Upper lobe of right lung (tissue), 1 donor: ENCODE measurements around the gene ZFYVE9. TPM values are rescaled to one million over a fixed set of nuclear protein-coding genes. Genes with fewer than 3 reads are reported as not detected.

Source experiments
- ATAC-seq: fragments of 200-7000 bp; cut with Tn5 transposase; one replicate; pipeline ENCODE4 v1.9.1; 2020; ENCODE audit warnings: mild to moderate bottlenecking, moderate library complexity
- DNase-seq: peaks from one replicate; pipeline ENCODE4 v3.0.0-alpha.2; 2020
- H3K27ac ChIP-seq: fragments of 200-600 bp; one replicate; pipeline ENCODE4 v1.8.0; 2022
- H3K27me3 ChIP-seq: fragments of 200-600 bp; one replicate; pipeline ENCODE4 v1.8.0; 2022; ENCODE audit warnings: mild to moderate bottlenecking
- H3K36me3 ChIP-seq: fragments of 200-600 bp; one replicate; pipeline ENCODE4 v1.8.0; 2022
- H3K4me1 ChIP-seq: fragments of 200-600 bp; one replicate; pipeline ENCODE4 v1.8.0; 2022
- H3K4me3 ChIP-seq: fragments of 200-600 bp; one replicate; pipeline ENCODE4 v1.8.0; 2022; ENCODE audit warnings: mild to moderate bottlenecking
- H3K9me3 ChIP-seq: fragments of 200-600 bp; one replicate; pipeline ENCODE4 v1.8.0; 2022
- intact Hi-C: fragments of 100-400 bp; cut with DNase I; formaldehyde crosslinking; loops from one replicate; pipeline ENCODE4 v1.11.0; 2022
- total RNA-seq: library from RNA; stranded (reverse); fragmentation: NEBNext Ultra II Directional; extraction: Animal tissue kit (Norgen Biotek cat#: 25700); gene quantifications from one replicate; pipeline ENCODE4 v1.2.1, GENCODE V29; 2021
- TF ChIP-seq, protein P1 (sequence below): fragments of 200-600 bp; IDR thresholded peaks from one replicate; pipeline ENCODE4 v1.8.0; 2022; ENCODE audit warnings: antibody characterized with exemption
- donor health status: DM: no; HTN: yes; CAD: no; lungs with severe emphysema.

The ZFYVE9 gene
- total RNA-seq, 1 donor from 2014 or later, result 23.9 TPM

DNA sequence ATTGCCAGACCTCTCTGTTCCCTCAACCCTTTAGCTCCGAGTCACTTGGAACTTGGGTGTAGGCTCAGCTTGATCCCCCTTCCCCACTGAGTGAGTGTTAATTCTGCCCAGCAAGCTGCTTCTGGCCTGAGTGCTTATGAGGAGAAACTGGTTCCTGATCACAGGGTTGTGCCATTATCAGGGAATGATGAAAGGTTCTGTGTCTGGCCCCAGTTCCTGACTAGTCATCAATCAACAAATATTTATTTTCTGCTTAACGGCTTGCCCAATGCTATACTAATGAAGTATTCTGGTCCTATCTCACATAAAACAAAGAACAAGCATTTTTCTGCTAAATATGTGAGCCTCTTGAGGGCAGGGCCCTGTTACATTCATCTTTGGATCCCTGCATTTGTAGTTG lies 203.4 kb downstream of the ZFYVE9 start:
- DNase-seq (no peak), ATAC-seq (no peak)
- Histone ChIP-seq H3K27me3 (no peaks in the 10 kb centered on the region), H3K4me3 (no peak overlapping the region), H3K36me3 (peaks cover 13% of the 10 kb centered on the region), H3K4me1 (no peaks in the 10 kb centered on the region), H3K27ac (no peak overlapping the region), H3K9me3 (no peaks in the 10 kb centered on the region)
- TF ChIP-seq, protein P1, sequence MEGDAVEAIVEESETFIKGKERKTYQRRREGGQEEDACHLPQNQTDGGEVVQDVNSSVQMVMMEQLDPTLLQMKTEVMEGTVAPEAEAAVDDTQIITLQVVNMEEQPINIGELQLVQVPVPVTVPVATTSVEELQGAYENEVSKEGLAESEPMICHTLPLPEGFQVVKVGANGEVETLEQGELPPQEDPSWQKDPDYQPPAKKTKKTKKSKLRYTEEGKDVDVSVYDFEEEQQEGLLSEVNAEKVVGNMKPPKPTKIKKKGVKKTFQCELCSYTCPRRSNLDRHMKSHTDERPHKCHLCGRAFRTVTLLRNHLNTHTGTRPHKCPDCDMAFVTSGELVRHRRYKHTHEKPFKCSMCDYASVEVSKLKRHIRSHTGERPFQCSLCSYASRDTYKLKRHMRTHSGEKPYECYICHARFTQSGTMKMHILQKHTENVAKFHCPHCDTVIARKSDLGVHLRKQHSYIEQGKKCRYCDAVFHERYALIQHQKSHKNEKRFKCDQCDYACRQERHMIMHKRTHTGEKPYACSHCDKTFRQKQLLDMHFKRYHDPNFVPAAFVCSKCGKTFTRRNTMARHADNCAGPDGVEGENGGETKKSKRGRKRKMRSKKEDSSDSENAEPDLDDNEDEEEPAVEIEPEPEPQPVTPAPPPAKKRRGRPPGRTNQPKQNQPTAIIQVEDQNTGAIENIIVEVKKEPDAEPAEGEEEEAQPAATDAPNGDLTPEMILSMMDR, result no peak
- intact Hi-C loops, result no loop called here

DNA sequence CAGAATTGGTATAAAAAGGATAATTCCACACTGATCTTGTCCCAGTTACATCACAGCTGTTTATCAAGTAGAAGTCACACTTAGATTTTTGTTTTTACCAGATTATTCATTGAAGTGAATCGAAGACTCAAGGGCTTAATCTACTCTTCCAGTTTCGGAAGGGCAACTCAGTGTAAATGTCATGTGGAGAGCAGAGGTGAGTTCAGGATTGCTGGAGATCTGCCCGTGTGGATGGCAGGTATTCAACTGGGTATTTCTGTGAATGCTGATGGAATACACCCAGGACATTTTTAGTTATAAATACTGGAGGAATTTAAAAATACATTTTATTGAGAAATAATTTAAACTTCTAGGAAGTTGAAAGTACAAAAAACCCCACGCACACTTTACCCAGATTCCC lies 204.8 kb downstream of the ZFYVE9 start:
- Histone ChIP-seq H3K27ac (no peak overlapping the region), H3K9me3 (no peaks in the 10 kb centered on the region), H3K36me3 (peaks cover 24% of the 10 kb centered on the region), H3K4me1 (no peaks in the 10 kb centered on the region), H3K27me3 (no peaks in the 10 kb centered on the region), H3K4me3 (no peak overlapping the region)
- intact Hi-C loops, result no loop called here
- ATAC-seq, result no peak
- DNase-seq, result no peak
- TF ChIP-seq, protein P1, result no peak

DNA sequence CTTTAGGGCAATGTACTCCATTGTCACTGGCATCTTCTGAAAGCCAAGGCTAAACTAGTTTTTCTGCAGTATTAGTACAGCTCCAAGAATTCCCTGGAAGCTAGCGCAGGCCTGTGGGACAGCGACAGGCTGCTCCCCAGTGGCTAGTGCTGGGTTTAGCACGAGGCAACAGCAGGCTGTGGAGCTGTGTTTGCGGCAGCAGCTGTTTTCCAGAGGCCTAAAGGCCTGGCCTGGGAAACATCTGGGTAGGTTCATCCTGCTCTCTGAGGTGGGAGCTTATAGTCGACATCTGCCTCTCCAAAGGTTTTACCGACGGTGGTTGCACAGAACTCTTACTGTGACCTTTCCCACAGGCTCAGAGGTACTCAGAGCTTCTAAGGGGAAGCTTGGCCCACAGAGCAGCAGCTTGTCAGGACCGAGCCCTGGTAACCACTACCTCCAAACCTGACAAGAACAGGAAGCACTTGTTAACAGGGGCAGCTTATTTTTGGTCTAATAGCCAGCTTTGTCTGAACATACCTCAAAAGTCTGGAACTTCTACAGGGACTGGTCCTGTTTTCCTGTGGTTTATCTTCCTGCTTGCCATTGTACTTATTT lies 206.9 kb downstream of the ZFYVE9 start:
- peak; percentile 50 for ATAC-seq
- peak; percentile 44 for DNase-seq
- H3K9me3 ChIP-seq, result no peaks in the 10 kb centered on the region
- H3K4me3 ChIP-seq, result no peak overlapping the region
- TF ChIP-seq, protein P1, result no peak
- peaks cover 41% of the 10 kb centered on the region for H3K36me3 ChIP-seq
- no peaks in the 10 kb centered on the region for H3K4me1 ChIP-seq
- H3K27me3 ChIP-seq, result no peaks in the 10 kb centered on the region
- intact Hi-C loops, result no loop called here
- no peak overlapping the region for H3K27ac ChIP-seq

DNA sequence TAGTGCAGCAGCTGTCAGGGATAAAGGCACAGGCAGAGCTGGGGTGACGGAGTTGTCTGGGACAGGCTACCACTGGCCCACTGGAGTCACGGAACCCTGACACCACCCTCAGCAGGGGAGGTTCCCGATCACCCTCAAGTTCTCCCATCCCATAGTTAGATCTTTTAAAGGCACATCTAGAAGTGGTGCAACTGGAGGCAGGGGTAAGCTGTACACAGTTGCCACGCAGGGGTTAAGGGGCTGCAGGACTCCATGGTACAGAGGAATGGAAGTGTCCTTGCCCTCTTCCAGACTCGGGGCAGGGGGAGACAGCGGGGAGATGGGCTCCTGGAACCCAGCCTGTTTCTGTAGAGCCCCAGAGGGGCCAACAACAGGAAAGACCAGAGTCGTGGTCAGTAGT lies 210.8 kb downstream of the ZFYVE9 start:
- H3K4me1 ChIP-seq, result no peaks in the 10 kb centered on the region
- TF ChIP-seq, protein P1, result no peak
- DNase-seq (peak; percentile 48), ATAC-seq (peak; percentile 10)
- H3K27me3 ChIP-seq, result no peaks in the 10 kb centered on the region
- no peak overlapping the region for H3K27ac ChIP-seq
- H3K9me3 ChIP-seq, result no peaks in the 10 kb centered on the region
- intact Hi-C loops, result no loop called here
- no peak overlapping the region for H3K4me3 ChIP-seq
- peaks cover 69% of the 10 kb centered on the region for H3K36me3 ChIP-seq

DNA sequence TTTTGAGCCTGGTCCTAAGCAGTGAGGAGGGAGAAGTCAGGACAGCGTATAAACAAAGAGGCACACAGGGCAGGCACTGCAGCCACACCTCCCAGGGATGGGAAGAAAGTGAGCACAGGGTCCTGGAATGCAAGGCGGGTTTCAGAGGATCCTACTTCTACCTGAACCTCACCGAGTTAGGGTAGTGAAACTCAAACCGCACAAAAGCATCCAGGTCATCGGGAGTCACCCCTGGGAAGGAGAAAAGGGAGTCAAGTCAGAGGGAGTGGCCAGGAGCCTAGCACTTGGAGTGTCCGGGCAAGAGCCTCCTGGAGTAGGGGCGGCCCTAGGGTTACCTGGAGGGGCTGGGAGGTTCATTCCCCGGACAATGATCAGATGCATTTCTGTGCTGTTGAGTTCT lies 213.5 kb downstream of the ZFYVE9 start:
- no peaks in the 10 kb centered on the region for H3K27me3 ChIP-seq
- ATAC-seq (no peak), DNase-seq (peak; percentile 34)
- H3K4me1 ChIP-seq, result no peaks in the 10 kb centered on the region
- peaks cover 95% of the 10 kb centered on the region for H3K36me3 ChIP-seq
- H3K4me3 ChIP-seq, result no peak overlapping the region
- intact Hi-C loops, result no loop called here
- no peak overlapping the region for H3K27ac ChIP-seq
- TF ChIP-seq, protein P1, result no peak
- H3K9me3 ChIP-seq, result no peaks in the 10 kb centered on the region
